ENCODE data around the gene DENND1C. TPM values are rescaled to one million over a fixed set of nuclear protein-coding genes. Genes with fewer than 3 reads are reported as not detected.
"Not testable (repeated sequence)": the region's sequence is repeated elsewhere in the genome, so short reads cannot be mapped to it uniquely, and the experiment has no call there.

Gene DENND1C
- total and polyA plus RNA-seq, 2 donors from 2014 or later: 2.6 to 8.2 TPM

- FAIRE-seq (no peak), DNase-seq (peak in 4 of 5 donors; percentile 21 to 57 (median 48))
- Histone ChIP-seq H3K9ac (ENCODE audit: low read length in 3 of 3) (no peak overlapping the region), H3K4me3 (ENCODE audit: low read length in 3 of 3) (no peak overlapping the region), H3K9me3 (ENCODE audit: control insufficient read depth in 2 of 3, insufficient read depth in 1 of 3, low read length in 3 of 3) (no peaks in the 10 kb centered on the region), H3K4me1 (ENCODE audit: control insufficient read depth in 2 of 3, insufficient read depth in 2 of 3, low read depth in 1 of 3, low read length in 3 of 3) (peaks cover 0 to 2% (median 0%) of the 10 kb centered on the region in 3 donors), H3K27me3 (ENCODE audit: control insufficient read depth, insufficient read depth, low read length) (no peaks in the 10 kb centered on the region), H3K27ac (ENCODE audit: low read depth in 2 of 2, low read length in 2 of 2) (no peak overlapping the region), H3K36me3 (ENCODE audit: control insufficient read depth in 2 of 3, insufficient read depth in 3 of 3, low read length in 3 of 3) (no peaks in the 10 kb centered on the region)
- TF ChIP-seq CTCF (IDR thresholded peaks at IDR 0.05; ENCODE audit: borderline replicate concordance, extremely low read depth, insufficient read depth): no peak
- intact Hi-C loops (cut with DNase I): loop anchor here (10.0 kb wide), 1 partner anchor 111 kb away; no protein-coding TSS in a partner anchor
Observed at GRCh38 chr19:6514089-6514488, 32.5 kb upstream of the DENND1C start.

GRCh38 chr19:6510618-6511017, 29.0 kb upstream of the DENND1C start:
- no peaks in the 10 kb centered on the region for H3K36me3 ChIP-seq (ENCODE audit: control insufficient read depth in 2 of 3, insufficient read depth in 3 of 3, low read length in 3 of 3)
- intact Hi-C loops (cut with DNase I): loop anchor here (10.0 kb wide), 1 partner anchor 114 kb away; no protein-coding TSS in a partner anchor
- TF ChIP-seq CTCF (IDR thresholded peaks at IDR 0.05; ENCODE audit: borderline replicate concordance, extremely low read depth, insufficient read depth): no peak

GRCh38 chr19:6509118-6509971, 27.8 kb upstream of the DENND1C start:
- H3K9ac ChIP-seq (ENCODE audit: low read length in 3 of 3): no peak overlapping the region
- TF ChIP-seq CTCF (IDR thresholded peaks at IDR 0.05; ENCODE audit: borderline replicate concordance, extremely low read depth, insufficient read depth): no peak
- H3K4me3 ChIP-seq (ENCODE audit: low read length in 3 of 3): no peak overlapping the region
- intact Hi-C loops (cut with DNase I): no loop called here
- no peaks in the 10 kb centered on the region for H3K4me1 ChIP-seq (ENCODE audit: control insufficient read depth in 2 of 3, insufficient read depth in 2 of 3, low read depth in 1 of 3, low read length in 3 of 3)
- DNase-seq (peak in 1 of 5 donors; percentile 81), FAIRE-seq (no peak)
- no peak overlapping the region for H3K27ac ChIP-seq (ENCODE audit: low read depth in 2 of 2, low read length in 2 of 2)
- no peaks in the 10 kb centered on the region for H3K9me3 ChIP-seq (ENCODE audit: control insufficient read depth in 2 of 3, insufficient read depth in 1 of 3, low read length in 3 of 3)
- no peaks in the 10 kb centered on the region for H3K27me3 ChIP-seq (ENCODE audit: control insufficient read depth, insufficient read depth, low read length)
- no peaks in the 10 kb centered on the region for H3K36me3 ChIP-seq (ENCODE audit: control insufficient read depth in 2 of 3, insufficient read depth in 3 of 3, low read length in 3 of 3)

More at GRCh38 chr19:6510618-6511017, 29.0 kb upstream of the DENND1C start:
- Histone ChIP-seq H3K4me3 (ENCODE audit: low read length in 3 of 3) (no peak overlapping the region), H3K27ac (ENCODE audit: low read depth in 2 of 2, low read length in 2 of 2) (no peak overlapping the region), H3K9ac (ENCODE audit: low read length in 3 of 3) (no peak overlapping the region), H3K4me1 (ENCODE audit: control insufficient read depth in 2 of 3, insufficient read depth in 2 of 3, low read depth in 1 of 3, low read length in 3 of 3) (no peaks in the 10 kb centered on the region), H3K9me3 (ENCODE audit: control insufficient read depth in 2 of 3, insufficient read depth in 1 of 3, low read length in 3 of 3) (no peaks in the 10 kb centered on the region), H3K27me3 (ENCODE audit: control insufficient read depth, insufficient read depth, low read length) (no peaks in the 10 kb centered on the region)
- DNase-seq (no peak), FAIRE-seq (no peak)

- H3K27me3 ChIP-seq (ENCODE audit: control insufficient read depth, insufficient read depth, low read length); DNase-seq; H3K27ac ChIP-seq (ENCODE audit: low read depth in 2 of 2, low read length in 2 of 2); FAIRE-seq; H3K9ac ChIP-seq (ENCODE audit: low read length in 3 of 3); intact Hi-C loops (cut with DNase I); H3K4me3 ChIP-seq (ENCODE audit: low read length in 3 of 3); H3K4me1 ChIP-seq (ENCODE audit: control insufficient read depth in 2 of 3, insufficient read depth in 2 of 3, low read depth in 1 of 3, low read length in 3 of 3); H3K36me3 ChIP-seq (ENCODE audit: control insufficient read depth in 2 of 3, insufficient read depth in 3 of 3, low read length in 3 of 3); H3K9me3 ChIP-seq (ENCODE audit: control insufficient read depth in 2 of 3, insufficient read depth in 1 of 3, low read length in 3 of 3): not testable (repeated sequence)
Observed at GRCh38 chr19:6508028-6508771, 26.6 kb upstream of the DENND1C start.
